ENCODE results near the gene CCDC15.
A peak's percentile ranks its signal among the peaks of the same experiment; 100 is the strongest.

CCDC15 gene

GRCh38 chr11:124935548-124936514 is 18.2 kb upstream of the CCDC15 start, which contains the start of gene HEPACAM:
Gene HEPACAM, minus strand, starts transcription at chr11:124936047. Its CDS starts 41 bp downstream, at chr11:124936006.
- Mint-ChIP-seq H3K27me3 (no peaks in the 10 kb centered on the region), H3K27ac (no peak within 1 kb of the TSS), H3K4me1 (peaks cover 1% of the 10 kb centered on the region), H3K4me3 (no peak within 1 kb of the TSS), H3K36me3 (no peaks in the 10 kb centered on the region), H3K9me3 (no peaks in the 10 kb centered on the region)

- Mint-ChIP-seq H3K27me3 (no peaks in the 10 kb centered on the region), H3K4me1 (no peaks in the 10 kb centered on the region), H3K36me3 (no peaks in the 10 kb centered on the region), H3K4me3 (no peak overlapping the region), H3K27ac (no peak overlapping the region), H3K9me3 (no peaks in the 10 kb centered on the region)
Measured at GRCh38 chr11:124937336-124937935, 16.6 kb upstream of the CCDC15 start.

GRCh38 chr11:124938206-124938765 is 15.7 kb upstream of the CCDC15 start:
- Mint-ChIP-seq H3K4me3 (no peak overlapping the region), H3K27me3 (no peaks in the 10 kb centered on the region), H3K9me3 (no peaks in the 10 kb centered on the region), H3K27ac (no peak overlapping the region), H3K4me1 (peaks cover 8% of the 10 kb centered on the region), H3K36me3 (no peaks in the 10 kb centered on the region)

- Mint-ChIP-seq H3K27me3 (no peaks in the 10 kb centered on the region), H3K4me1 (peaks cover 15% of the 10 kb centered on the region), H3K4me3 (no peak overlapping the region), H3K9me3 (no peaks in the 10 kb centered on the region), H3K36me3 (no peaks in the 10 kb centered on the region), H3K27ac (no peak overlapping the region)
Measured at GRCh38 chr11:124938970-124939369, 15.0 kb upstream of the CCDC15 start.

- H3K4me1 Mint-ChIP-seq: peaks cover 24% of the 10 kb centered on the region
- H3K27ac Mint-ChIP-seq: no peak overlapping the region
- H3K36me3 Mint-ChIP-seq: no peaks in the 10 kb centered on the region
- no peaks in the 10 kb centered on the region for H3K9me3 Mint-ChIP-seq
- no peak overlapping the region for H3K4me3 Mint-ChIP-seq
- H3K27me3 Mint-ChIP-seq: no peaks in the 10 kb centered on the region
Measured at GRCh38 chr11:124941703-124942102, 12.3 kb upstream of the CCDC15 start.

GRCh38 chr11:124942466-124943253 is 11.3 kb upstream of the CCDC15 start:
- Mint-ChIP-seq H3K4me3 (no peak overlapping the region), H3K36me3 (no peaks in the 10 kb centered on the region), H3K27ac (no peak overlapping the region), H3K9me3 (no peaks in the 10 kb centered on the region), H3K27me3 (no peaks in the 10 kb centered on the region), H3K4me1 (peaks cover 24% of the 10 kb centered on the region)

- Mint-ChIP-seq H3K36me3 (no peaks in the 10 kb centered on the region), H3K4me3 (no peak overlapping the region), H3K4me1 (peaks cover 29% of the 10 kb centered on the region), H3K27ac (peak overlapping the region; percentile 80), H3K9me3 (no peaks in the 10 kb centered on the region), H3K27me3 (no peaks in the 10 kb centered on the region)
Measured at GRCh38 chr11:124943254-124943616, 10.8 kb upstream of the CCDC15 start.

- Mint-ChIP-seq H3K4me1 (peaks cover 35% of the 10 kb centered on the region), H3K4me3 (no peak overlapping the region), H3K27me3 (no peaks in the 10 kb centered on the region), H3K36me3 (peaks cover 5% of the 10 kb centered on the region), H3K27ac (peak overlapping the region; percentile 53), H3K9me3 (peaks cover 4% of the 10 kb centered on the region)
Measured at GRCh38 chr11:124943741-124944140, 10.3 kb upstream of the CCDC15 start.

- Mint-ChIP-seq H3K4me3 (no peak overlapping the region), H3K27ac (no peak overlapping the region)
Measured at GRCh38 chr11:124944565-124944964, 9.4 kb upstream of the CCDC15 start.

GRCh38 chr11:124945826-124946225 is 8.2 kb upstream of the CCDC15 start:
- Mint-ChIP-seq H3K9me3 (peaks cover 6% of the 10 kb centered on the region), H3K36me3 (peaks cover 5% of the 10 kb centered on the region), H3K27ac (no peak overlapping the region), H3K4me1 (peaks cover 36% of the 10 kb centered on the region), H3K4me3 (no peak overlapping the region), H3K27me3 (no peaks in the 10 kb centered on the region)

More at GRCh38 chr11:124944565-124944964, 9.4 kb upstream of the CCDC15 start:
- H3K27me3 Mint-ChIP-seq: no peaks in the 10 kb centered on the region
- H3K4me1 Mint-ChIP-seq: peaks cover 36% of the 10 kb centered on the region
- peaks cover 5% of the 10 kb centered on the region for H3K36me3 Mint-ChIP-seq
- H3K9me3 Mint-ChIP-seq: peaks cover 6% of the 10 kb centered on the region

- Mint-ChIP-seq H3K36me3 (peaks cover 5% of the 10 kb centered on the region), H3K9me3 (peaks cover 6% of the 10 kb centered on the region), H3K4me1 (peaks cover 36% of the 10 kb centered on the region), H3K27me3 (no peaks in the 10 kb centered on the region), H3K4me3 (no peak overlapping the region), H3K27ac (no peak overlapping the region)
Measured at GRCh38 chr11:124946735-124947141, 7.3 kb upstream of the CCDC15 start.

- peaks cover 6% of the 10 kb centered on the region for H3K9me3 Mint-ChIP-seq
- no peak overlapping the region for H3K27ac Mint-ChIP-seq
- peaks cover 15% of the 10 kb centered on the region for H3K4me1 Mint-ChIP-seq
- peaks cover 5% of the 10 kb centered on the region for H3K36me3 Mint-ChIP-seq
- H3K27me3 Mint-ChIP-seq: no peaks in the 10 kb centered on the region
- H3K4me3 Mint-ChIP-seq: no peak overlapping the region
Measured at GRCh38 chr11:124950601-124951330, 3.2 kb upstream of the CCDC15 start.

GRCh38 chr11:124951341-124951740 is 2.7 kb upstream of the CCDC15 start:
- H3K36me3 Mint-ChIP-seq: peaks cover 5% of the 10 kb centered on the region

GRCh38 chr11:124954590-124954955 is 571 bp downstream of the CCDC15 start:
- no peak overlapping the region for H3K27ac Mint-ChIP-seq
- H3K27me3 Mint-ChIP-seq: no peaks in the 10 kb centered on the region
- no peaks in the 10 kb centered on the region for H3K9me3 Mint-ChIP-seq
- H3K4me3 Mint-ChIP-seq: no peak overlapping the region
- H3K36me3 Mint-ChIP-seq: no peaks in the 10 kb centered on the region
- H3K4me1 Mint-ChIP-seq: no peaks in the 10 kb centered on the region

More at GRCh38 chr11:124951341-124951740, 2.7 kb upstream of the CCDC15 start:
- Mint-ChIP-seq H3K4me3 (no peak overlapping the region), H3K4me1 (peaks cover 14% of the 10 kb centered on the region), H3K27ac (no peak overlapping the region), H3K27me3 (no peaks in the 10 kb centered on the region), H3K9me3 (peaks cover 6% of the 10 kb centered on the region)

- Mint-ChIP-seq H3K27ac (no peak overlapping the region), H3K9me3 (no peaks in the 10 kb centered on the region), H3K27me3 (no peaks in the 10 kb centered on the region), H3K4me3 (no peak overlapping the region), H3K4me1 (no peaks in the 10 kb centered on the region), H3K36me3 (no peaks in the 10 kb centered on the region)
Measured at GRCh38 chr11:124955035-124955434, 1.0 kb downstream of the CCDC15 start.
